Globus pallidus (tissue), 1 donor: ENCODE data around the gene PDGFC.
A peak's percentile ranks its signal among the peaks of the same experiment; 100 is the strongest.
"Not testable (repeated sequence)": the region's sequence is repeated elsewhere in the genome, so short reads cannot be mapped to it uniquely, and the experiment has no call there.

Source experiments
- DNase-seq: peaks from one replicate; pipeline ENCODE4 v3.0.0-alpha.2; 2015; ENCODE audit warnings: low spot score

Gene PDGFC

GRCh38 chr4:156950948-156951347 lies 20.7 kb downstream of the PDGFC start:
- no peak for DNase-seq

- DNase-seq, result no peak
Measured at GRCh38 chr4:156950090-156950489, 21.5 kb downstream of the PDGFC start.

DNA sequence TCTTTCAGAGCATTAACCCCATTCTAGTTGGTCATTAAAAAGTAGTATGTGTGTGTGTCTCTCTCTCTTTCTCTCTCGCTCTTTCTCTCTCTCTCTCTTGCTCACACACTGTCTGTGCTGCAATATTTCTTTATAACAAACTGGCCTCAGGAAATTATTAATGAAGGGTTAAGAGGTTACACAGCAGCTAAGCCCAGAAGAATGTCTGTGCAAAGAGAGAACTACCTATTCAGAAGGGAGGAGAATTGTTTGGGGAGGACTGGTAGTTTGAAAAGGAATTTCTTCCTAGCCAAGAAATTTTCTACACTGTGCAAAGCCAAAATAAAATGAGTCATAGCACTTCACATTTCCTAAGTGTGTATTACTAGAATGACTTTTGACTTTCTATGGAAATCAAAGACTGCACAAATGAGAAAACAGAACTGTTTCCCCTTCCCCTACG lies 22.2 kb downstream of the PDGFC start:
- no peak for DNase-seq

DNA sequence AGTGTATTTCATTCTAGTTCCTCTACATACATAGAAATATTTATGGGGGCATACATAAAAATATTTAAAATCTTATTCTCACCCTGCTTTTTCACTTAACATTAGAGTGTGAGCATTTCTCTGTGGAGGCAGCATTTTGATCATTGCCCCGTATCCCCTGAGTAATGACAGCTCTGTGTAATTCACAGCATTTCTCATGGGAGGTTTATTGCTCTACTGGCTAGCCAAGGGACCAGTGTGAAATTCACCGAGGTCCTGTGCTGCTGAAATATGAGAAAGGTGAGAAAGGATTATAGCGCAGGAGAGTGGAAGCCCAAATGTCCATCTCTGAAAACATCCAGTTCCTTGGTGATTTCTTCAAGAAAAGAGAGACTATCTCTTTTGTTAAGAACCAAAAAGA lies 22.9 kb downstream of the PDGFC start:
- no peak for DNase-seq

DNA sequence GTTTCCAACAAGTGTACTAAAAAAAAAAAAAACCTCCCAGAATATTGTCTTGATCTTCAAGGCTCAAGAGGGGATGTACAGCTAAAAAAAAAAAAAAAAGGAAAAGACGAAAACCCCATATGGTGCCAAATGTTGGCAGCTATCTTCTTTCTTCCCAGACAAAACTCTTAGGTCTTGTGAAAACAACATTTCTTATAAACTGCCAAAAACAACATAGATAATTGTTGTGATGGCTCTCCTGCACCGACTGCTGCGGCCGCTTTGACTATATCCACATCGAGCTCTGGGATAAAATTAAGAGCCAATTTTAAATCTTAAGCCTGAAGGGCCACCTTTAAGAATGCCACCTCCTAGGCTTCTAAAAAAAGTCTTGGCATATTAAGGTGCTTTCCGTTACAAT lies 23.5 kb downstream of the PDGFC start:
- DNase-seq, result no peak

DNA sequence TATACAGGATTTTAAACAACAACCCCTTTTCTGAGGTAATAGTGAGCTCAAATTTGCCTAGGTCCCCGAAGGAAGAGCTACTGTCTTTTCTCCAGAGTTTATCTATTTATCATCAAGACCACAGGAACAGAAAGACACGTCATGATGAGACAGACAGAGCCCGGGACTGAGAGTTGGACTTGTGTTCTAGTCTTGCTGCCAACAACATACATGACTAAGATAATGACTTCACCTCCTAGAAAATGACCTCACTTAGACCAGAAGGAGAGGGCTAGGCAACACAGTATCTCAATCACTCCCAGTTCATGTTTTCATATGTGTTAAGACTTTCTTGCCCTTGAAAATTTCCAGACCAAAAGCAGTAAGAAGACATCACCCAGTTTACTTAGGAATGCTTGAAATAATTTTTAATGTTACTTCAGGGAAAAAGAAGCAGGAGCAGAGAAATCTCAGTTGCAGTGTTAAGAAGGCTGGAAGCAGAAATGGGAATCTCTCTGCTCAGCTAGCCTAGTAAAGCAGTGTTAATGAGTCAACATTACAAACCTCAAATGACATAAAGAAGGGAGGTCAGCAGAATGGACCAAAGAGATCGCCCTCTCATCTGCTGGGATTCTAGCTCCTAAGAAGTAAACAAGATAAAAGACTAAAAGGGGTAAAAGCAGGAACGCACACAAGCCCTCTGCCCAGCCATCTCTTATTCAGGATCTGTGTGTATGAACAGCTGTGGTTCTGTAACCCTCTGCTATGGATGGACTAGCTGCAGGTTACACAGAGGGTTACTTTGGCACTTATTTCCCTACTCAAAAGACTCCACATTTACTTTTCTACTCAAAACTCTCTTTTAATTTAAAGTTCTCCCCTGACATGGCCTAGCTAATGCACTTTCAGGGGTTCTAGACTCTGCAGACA lies 24.8 kb downstream of the PDGFC start:
- DNase-seq, result no peak

DNA sequence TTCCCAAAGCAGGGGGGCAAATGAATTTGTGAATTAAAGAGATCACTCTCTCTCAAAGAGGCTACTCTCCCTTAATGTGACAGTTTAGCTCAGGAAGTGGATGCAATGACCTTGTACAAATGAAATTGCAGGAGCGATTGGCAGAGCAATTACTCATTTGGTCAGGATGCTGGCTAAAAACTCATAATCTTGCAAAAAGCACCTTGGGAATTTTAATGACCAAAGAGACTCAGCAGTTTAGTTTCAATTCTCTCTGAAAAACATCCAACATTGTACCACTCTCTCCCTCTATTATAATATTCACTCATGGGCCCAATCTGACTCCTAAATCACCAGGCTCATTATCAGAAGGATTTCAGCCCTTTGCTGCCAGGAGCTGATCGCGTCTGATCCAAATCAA lies 26.1 kb downstream of the PDGFC start:
- DNase-seq, result no peak

- DNase-seq, result no peak
Measured at GRCh38 chr4:156942991-156943390, 28.6 kb downstream of the PDGFC start.

- no peak for DNase-seq
Measured at GRCh38 chr4:156941940-156942548, 29.6 kb downstream of the PDGFC start.

DNA sequence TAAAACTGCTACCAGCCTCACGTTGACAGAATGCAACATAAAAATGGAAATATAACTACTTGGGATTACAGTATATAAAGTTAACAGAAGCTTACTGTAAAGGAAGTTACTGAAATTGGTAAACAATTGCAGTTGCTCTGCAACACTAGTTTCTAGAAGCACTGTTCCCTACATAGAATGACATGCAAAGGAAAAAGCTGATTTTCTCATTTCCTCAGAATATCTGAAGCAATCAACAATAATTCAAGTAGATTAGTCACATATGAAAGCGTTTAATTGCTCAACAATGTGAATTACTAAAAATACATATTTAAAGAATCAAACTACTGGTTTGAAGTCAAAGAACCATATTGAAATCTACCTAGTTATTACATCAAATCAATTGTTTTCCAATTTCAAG lies 31.8 kb downstream of the PDGFC start:
- DNase-seq, result no peak

DNA sequence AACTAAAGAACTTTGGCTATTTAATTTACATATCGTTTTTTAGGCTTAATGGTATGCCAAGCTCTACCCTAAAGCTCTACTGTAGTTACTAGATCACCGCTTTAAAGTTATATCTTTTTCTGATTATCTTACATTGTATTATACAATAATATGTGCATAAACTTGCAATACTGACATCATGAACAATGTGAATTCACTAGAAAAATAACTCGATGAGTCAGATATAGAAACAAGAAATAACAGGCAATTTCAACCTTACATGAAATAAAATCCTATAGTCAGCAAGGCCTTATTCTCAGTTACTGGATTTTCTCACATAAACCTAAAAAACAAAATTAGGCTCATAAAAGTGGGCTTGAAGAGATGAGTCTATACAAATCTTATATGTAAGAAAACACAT lies 32.5 kb downstream of the PDGFC start:
- no peak for DNase-seq

DNA sequence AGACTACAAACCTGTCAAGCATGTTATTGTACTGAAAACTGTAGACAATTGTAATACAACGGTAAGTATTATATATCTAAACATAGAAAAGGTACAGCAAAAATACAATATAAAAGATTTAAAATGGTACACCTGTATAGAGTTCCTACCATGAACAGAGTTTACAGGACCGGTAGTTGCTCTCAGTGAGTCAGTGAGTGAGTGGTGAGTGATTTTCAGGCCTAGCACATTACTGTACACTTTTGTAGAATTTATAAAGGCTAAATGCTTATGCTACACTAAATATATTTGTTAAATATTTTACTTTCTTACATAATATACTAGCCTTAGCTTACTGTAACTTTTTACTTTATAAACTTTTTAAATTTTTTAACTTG lies 37.4 kb downstream of the PDGFC start:
- DNase-seq, result no peak

DNA sequence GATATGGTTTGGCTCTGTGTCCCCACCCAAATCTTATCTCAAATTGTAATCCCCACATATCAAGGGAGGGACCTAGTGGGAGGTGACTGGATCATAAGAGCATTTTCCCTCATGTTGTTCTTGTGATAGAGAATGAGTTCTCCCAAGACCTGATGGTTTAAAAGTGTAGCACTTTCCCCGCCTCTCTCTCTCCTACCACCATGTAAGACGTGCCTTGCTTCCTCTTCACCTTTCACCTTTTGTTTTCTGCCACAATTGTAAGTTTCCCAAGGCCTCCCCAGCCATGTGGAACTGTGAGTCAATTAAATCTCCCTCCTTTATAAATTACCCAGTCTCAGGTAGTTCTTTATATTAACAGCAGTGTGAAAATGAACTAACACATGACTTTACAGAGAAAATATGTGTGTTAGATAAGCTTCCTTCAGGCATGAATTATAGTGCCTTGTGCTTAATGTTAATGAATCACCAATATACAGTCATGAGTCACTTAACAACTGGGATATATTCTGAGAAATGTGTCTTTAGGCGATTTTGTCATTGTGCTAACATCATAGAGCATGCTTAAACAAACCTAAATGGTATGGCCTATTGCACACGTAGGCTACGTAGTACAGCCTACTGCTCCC lies 37.9 kb downstream of the PDGFC start:
- DNase-seq, result no peak

GRCh38 chr4:156932360-156932759 lies 39.2 kb downstream of the PDGFC start:
- DNase-seq, result not testable (repeated sequence)

GRCh38 chr4:156931267-156931666 lies 40.3 kb downstream of the PDGFC start:
- DNase-seq, result no peak

DNA sequence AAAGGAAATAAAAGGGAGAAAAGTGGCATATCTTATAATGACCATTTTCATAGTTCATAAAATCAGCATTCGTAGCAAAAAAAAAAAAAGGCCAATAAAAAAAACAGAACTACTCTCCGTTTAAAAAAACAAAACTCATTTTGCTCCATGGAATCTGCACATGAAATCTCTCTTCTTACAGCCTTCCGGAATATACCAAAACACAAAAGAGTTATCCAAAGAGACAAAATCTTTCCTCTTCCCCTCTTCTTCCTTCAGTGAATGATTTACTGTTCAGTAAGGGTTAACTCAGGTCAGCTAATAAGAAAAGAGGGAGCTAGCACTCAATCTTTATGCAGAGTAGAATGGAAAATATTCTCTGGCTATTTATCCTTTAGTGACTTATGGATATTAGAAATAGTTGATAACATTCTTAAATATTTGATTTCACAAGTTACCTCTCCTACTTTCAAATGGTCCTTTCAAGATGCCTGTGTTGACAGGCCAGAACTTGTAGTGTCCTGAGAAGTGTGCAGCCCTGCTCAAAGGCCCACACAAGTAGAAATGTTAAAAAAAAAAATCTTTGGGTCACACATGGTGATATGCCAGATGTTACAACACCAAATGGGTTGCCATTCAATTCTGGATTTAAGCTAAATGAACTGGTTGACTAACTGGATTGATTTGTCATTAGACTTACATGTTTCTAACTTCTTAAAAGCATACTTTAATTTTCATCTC lies 42.1 kb downstream of the PDGFC start:
- no peak for DNase-seq

GRCh38 chr4:156924774-156925315 lies 46.8 kb downstream of the PDGFC start:
- DNase-seq, result no peak

- DNase-seq, result no peak
Measured at GRCh38 chr4:156923525-156923924, 48.1 kb downstream of the PDGFC start.

GRCh38 chr4:156915221-156915620 lies 56.4 kb downstream of the PDGFC start:
- peak; percentile 11 for DNase-seq

DNA sequence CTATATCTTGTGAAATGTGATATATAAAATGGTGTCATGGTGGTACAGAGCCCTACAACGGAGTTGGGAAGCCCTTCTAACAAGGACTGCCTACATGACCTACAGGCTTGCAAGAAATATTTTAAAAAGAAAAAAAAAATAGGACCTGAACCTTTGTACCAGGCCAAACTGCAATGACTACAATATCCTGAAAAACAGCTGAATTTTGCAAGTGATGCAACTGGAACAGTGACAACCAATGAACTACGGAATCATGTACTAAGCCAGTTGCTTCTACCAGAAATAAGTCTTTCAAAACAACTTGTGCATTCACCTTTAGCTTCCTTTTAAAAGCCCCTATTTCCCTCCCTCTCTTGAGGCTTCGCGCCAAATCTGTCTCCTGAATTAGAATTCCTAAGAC lies 58.4 kb downstream of the PDGFC start:
- no peak for DNase-seq

- no peak for DNase-seq
Measured at GRCh38 chr4:156909010-156909409, 62.6 kb downstream of the PDGFC start.

DNA sequence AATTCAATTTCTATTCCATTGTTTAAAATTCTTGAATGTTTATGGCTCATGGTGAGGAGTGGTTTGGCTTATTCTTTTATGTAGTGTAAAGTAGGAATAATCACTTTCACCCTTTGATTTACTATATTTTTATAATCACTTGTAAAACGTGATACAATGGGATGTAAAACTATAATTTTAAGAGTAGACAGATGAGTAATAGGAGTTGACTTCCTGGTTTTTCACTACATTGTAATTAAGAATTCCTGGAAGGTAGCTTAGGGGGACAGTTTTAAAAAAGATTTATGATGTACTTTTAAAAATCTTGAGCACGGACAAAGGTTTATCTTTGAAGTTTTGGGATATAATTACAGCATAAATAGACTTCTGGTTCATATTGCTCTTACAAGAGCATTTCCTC lies 65.3 kb downstream of the PDGFC start:
- DNase-seq, result no peak
